ENCODE results near the gene KIF22.

The KIF22 gene

GRCh38 chr16:29804455-29805231 lies 14.1 kb downstream of the KIF22 start:
- no peak for DNase-seq

- DNase-seq = peak; percentile 90 to 93
Measured at GRCh38 chr16:29805232-29806098, 14.9 kb downstream of the KIF22 start.

- no peak for DNase-seq
Measured at GRCh38 chr16:29806099-29806579, 15.6 kb downstream of the KIF22 start, which contains the start of gene MAZ. TSS of gene MAZ (plus strand) at chr16:29806529. CDS start at chr16:29806702, 173 bp downstream.

GRCh38 chr16:29806641-29807425 lies 16.3 kb downstream of the KIF22 start:
- no peak for DNase-seq

DNA sequence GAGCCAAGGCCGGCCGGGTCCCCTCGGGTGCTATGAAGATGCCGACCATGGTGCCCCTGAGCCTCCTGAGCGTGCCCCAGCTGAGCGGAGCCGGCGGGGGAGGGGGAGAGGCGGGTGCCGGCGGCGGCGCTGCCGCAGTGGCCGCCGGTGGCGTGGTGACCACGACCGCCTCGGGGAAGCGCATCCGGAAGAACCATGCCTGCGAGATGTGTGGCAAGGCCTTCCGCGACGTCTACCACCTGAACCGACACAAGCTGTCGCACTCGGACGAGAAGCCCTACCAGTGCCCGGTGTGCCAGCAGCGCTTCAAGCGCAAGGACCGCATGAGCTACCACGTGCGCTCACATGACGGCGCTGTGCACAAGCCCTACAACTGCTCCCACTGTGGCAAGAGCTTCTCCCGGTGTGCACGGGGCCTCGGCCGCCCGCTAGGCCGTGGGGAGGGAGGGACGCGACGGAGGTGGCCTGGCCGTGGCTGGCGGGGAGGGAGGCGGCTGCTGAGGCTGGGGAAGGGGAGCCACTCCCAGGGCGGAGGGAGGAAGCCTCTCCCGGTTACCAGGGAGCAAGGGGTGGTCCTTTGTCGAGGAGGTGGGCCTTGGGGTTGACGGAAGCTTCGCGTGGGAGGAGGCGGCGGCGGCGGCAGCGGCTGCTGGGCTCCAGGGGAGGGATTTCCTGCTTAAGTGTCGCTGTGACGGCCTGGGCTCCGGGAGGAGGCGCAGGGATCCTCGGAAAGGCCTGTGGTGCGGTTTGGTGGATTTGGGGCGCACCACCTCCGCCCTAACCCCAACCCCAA lies 17.1 kb downstream of the KIF22 start:
- peak; percentile 84 to 95 for DNase-seq

- no peak for DNase-seq
Measured at GRCh38 chr16:29808219-29808900, 17.8 kb downstream of the KIF22 start.

GRCh38 chr16:29809031-29809747 lies 18.6 kb downstream of the KIF22 start:
- no peak for DNase-seq

- no peak for DNase-seq
Measured at GRCh38 chr16:29809850-29810698, 19.5 kb downstream of the KIF22 start.

- no peak for DNase-seq
Measured at GRCh38 chr16:29810699-29811169, 20.2 kb downstream of the KIF22 start.

- DNase-seq = peak in 1 of 2 donors; percentile 52
Measured at GRCh38 chr16:29811170-29811895, 20.8 kb downstream of the KIF22 start.

GRCh38 chr16:29811896-29812665 lies 21.5 kb downstream of the KIF22 start, which contains the start of gene PRRT2:
TSS of gene PRRT2 (plus strand) at chr16:29812193. CDS start at chr16:29813055, 862 bp downstream.
- DNase-seq = no peak

DNA sequence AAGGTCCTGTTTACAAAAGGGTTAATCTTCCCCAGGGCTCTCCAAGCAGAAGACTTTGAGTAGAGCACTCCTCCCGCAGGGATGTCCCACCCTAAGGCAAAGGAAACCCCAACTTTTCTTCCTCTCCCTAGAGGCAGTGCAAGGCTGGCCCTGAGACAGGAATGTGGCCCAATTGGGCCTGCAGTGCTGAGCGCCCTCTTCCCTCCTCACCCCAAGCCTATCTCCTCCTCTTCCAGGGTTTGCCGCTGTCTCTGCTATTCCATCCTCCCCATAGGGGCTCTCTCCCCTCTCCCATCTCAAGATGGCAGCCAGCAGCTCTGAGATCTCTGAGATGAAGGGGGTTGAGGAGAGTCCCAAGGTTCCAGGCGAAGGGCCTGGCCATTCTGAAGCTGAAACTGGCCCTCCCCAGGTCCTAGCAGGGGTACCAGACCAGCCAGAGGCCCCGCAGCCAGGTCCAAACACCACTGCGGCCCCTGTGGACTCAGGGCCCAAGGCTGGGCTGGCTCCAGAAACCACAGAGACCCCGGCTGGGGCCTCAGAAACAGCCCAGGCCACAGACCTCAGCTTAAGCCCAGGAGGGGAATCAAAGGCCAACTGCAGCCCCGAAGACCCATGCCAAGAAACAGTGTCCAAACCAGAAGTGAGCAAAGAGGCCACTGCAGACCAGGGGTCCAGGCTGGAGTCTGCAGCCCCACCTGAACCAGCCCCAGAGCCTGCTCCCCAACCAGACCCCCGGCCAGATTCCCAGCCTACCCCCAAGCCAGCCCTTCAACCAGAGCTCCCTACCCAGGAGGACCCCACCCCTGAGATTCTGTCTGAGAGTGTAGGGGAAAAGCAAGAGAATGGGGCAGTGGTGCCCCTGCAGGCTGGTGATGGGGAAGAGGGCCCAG lies 22.4 kb downstream of the KIF22 start:
- no peak for DNase-seq

DNA sequence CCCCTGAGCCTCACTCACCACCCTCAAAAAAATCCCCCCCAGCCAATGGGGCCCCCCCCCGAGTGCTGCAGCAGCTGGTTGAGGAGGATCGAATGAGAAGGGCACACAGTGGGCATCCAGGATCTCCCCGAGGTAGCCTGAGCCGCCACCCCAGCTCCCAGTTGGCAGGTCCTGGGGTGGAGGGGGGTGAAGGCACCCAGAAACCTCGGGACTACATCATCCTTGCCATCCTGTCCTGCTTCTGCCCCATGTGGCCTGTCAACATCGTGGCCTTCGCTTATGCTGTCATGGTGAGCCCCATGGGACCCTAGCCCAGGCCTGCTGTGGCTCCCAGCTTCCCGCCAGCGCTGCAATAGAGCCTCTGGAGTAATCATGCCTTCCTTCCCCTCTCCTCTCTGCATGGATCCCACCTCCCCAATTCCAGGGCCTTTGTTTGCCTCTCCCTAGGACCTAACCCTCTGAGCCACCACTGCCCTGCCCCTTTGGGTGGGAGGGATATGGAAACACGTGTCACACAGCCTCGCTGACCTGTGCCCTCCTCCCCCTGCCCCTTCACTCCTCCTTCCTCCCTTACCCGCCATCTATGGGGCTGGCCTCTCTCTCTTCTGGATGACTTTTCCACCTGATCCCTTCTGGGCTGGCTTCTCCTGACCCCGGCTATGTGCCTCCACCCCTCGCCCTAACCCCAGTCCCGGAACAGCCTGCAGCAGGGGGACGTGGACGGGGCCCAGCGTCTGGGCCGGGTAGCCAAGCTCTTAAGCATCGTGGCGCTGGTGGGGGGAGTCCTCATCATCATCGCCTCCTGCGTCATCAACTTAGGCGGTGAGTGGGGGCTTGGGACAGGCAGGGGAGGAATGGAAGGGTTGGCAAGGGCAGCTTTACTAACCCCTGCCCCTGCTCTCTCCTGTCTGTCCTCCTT lies 23.4 kb downstream of the KIF22 start:
- DNase-seq = no peak

GRCh38 chr16:29814592-29814991 lies 24.0 kb downstream of the KIF22 start:
- DNase-seq = no peak

- DNase-seq = no peak
Measured at GRCh38 chr16:29815032-29815721, 24.6 kb downstream of the KIF22 start.

Data from bone marrow (tissue), 2 donors.